HCT116 (cell line): ENCODE results near the gene MEFV. TPM values are rescaled to one million over a fixed set of nuclear protein-coding genes. Genes with fewer than 3 reads are reported as not detected.

ENCODE experiments used
- ATAC-seq: fragments of 200-7000 bp; cut with Tn5 transposase; 2 replicates; pipeline ENCODE4 v1.9.1; 2020; ENCODE audit warnings: mild to moderate bottlenecking, moderate library complexity
- BruUV-seq: library from RNA; stranded (reverse); fragments of 400-500 nt; replicated peaks from 2 replicates; lab custom pipeline; 2021; lab: Mats Ljungman, UMichigan
- CTCF ChIA-PET: fragments of 300-600 bp; sonication (Branson Sonifier 250); formaldehyde crosslinking; loops from one replicate; lab custom pipeline; 2021; ENCODE audit warnings: antibody characterized with exemption; lab: Charles Lee
- POLR2A ChIA-PET: fragments of 300-600, 350-600 bp; sonication (Branson Sonifier 250); formaldehyde crosslinking; loops from one replicate; lab custom pipeline; 2021; ENCODE audit warnings: antibody characterized with exemption; lab: Charles Lee
- RAD21 ChIA-PET, 2 experiments: fragments of 300-600 bp; sonication (Branson Sonifier 250); formaldehyde crosslinking; loops; one replicate each; lab custom pipeline; 2023; ENCODE audit warnings: low total read pairs in 2 of 2; ENCODE audit not compliant: uncharacterized antibody in 2 of 2, unreplicated experiment in 2 of 2, low non-redundant PET in 1 of 2; lab: Charles Lee
- DNase-seq: peaks from one replicate; pipeline ENCODE4 v3.0.0-alpha.2; 2010; ENCODE audit warnings: low read depth, low spot score
- H2AFZ ChIP-seq: fragments of 200-600 bp; shearing (Covaris generic), sonication (generic); 2 replicates; pipeline ENCODE4 v1.6.1; 2017; ENCODE audit warnings: low read depth, mixed run types, mixed read lengths, antibody characterized with exemption, low read length; ENCODE audit not compliant: poor library complexity, severe bottlenecking
- H3K27ac ChIP-seq: 2 replicates; pipeline ENCODE4 v1.5.1; 2012; ENCODE audit warnings: low read depth, low read length
- H3K27me3 ChIP-seq: fragments of 200-600 bp; sonication (generic); 2 replicates; pipeline ENCODE4 v1.6.1; 2016; ENCODE audit warnings: mixed run types, low read length, mixed read lengths; ENCODE audit not compliant: insufficient read depth
- H3K36me3 ChIP-seq, 2 experiments: fragments of 200-500 bp in 1 of 2; fragments of 200-600 bp in 1 of 2; sonication (Bioruptor generic) in 1 of 2; sonication (generic) in 1 of 2; 2 replicates each; pipeline versions ENCODE4 v1.5.1 to v1.6.1; 2014 to 2016; ENCODE audit warnings: low read length in 2 of 2, inconsistent platforms in 1 of 2, mixed read lengths in 1 of 2, mixed run types in 1 of 2; ENCODE audit not compliant: insufficient read depth in 2 of 2, control insufficient read depth in 1 of 2
- H3K4me1 ChIP-seq, 2 experiments: fragments of 200-600 bp in 1 of 2; sonication (generic) in 1 of 2; 2 replicates each; pipeline versions ENCODE4 v1.5.1 to v1.6.1; 2012 to 2017; ENCODE audit warnings: low read length in 2 of 2, inconsistent platforms in 1 of 2, mild to moderate bottlenecking in 1 of 2, mixed read lengths in 1 of 2, mixed run types in 1 of 2, moderate library complexity in 1 of 2; ENCODE audit not compliant: insufficient read depth in 2 of 2, control insufficient read depth in 1 of 2
- H3K4me2 ChIP-seq: fragments of 200-600 bp; sonication (generic); 2 replicates; pipeline ENCODE4 v1.6.1; 2017; ENCODE audit warnings: mixed run types, low read length, mixed read lengths
- H3K4me3 ChIP-seq, 2 experiments: fragments of 200-600 bp in 1 of 2; sonication (generic) in 1 of 2; replicated peaks in 1 of 2; 2 replicates each; pipeline ENCODE4 v1.5.1; 2011 to 2016; ENCODE audit warnings: low read length in 2 of 2, control low read depth in 1 of 2, low read depth in 1 of 2, mild to moderate bottlenecking in 1 of 2, mixed read lengths in 1 of 2, mixed run types in 1 of 2
- H3K79me2 ChIP-seq: fragments of 200-600 bp; sonication (generic); 2 replicates; pipeline ENCODE4 v1.6.1; 2017; ENCODE audit warnings: mild to moderate bottlenecking, mixed run types, low read length, moderate library complexity, mixed read lengths; ENCODE audit not compliant: insufficient read depth
- H3K9ac ChIP-seq: fragments of 200-600 bp; sonication (generic); 2 replicates; pipeline ENCODE4 v1.6.1; 2016; ENCODE audit warnings: low read length, mixed read lengths
- H3K9me2 ChIP-seq: fragments of 200-600 bp; sonication (generic), shearing (Covaris generic); 2 replicates; pipeline ENCODE4 v1.6.1; 2017; ENCODE audit warnings: mixed run types, mild to moderate bottlenecking, moderate library complexity; ENCODE audit not compliant: insufficient read depth
- H3K9me3 ChIP-seq, 2 experiments: fragments of 200-500 bp in 1 of 2; fragments of 200-600 bp in 1 of 2; sonication (Bioruptor generic) in 1 of 2; sonication (generic) in 1 of 2; 2 replicates each; pipeline ENCODE4 v1.6.1; 2014 to 2017; ENCODE audit warnings: low read length in 2 of 2, mixed read lengths in 2 of 2, inconsistent platforms in 1 of 2, low read depth in 1 of 2, mild to moderate bottlenecking in 1 of 2, mixed run types in 1 of 2, moderate library complexity in 1 of 2; ENCODE audit not compliant: control insufficient read depth in 1 of 2, insufficient read depth in 1 of 2
- H4K20me1 ChIP-seq: fragments of 200-600 bp; sonication (generic), shearing (Covaris generic); 2 replicates; pipeline ENCODE4 v1.6.1; 2017; ENCODE audit warnings: mixed run types, mild to moderate bottlenecking, moderate library complexity; ENCODE audit not compliant: insufficient read depth
- CEBPB ChIP-seq: IDR thresholded peaks from 2 replicates; pipeline ENCODE4 v1.6.1; 2012; ENCODE audit warnings: low read depth
- EGR1 ChIP-seq: IDR thresholded peaks from 2 replicates; pipeline ENCODE4 v1.6.1; 2012; ENCODE audit warnings: low read depth
- EZH2phosphoT487 ChIP-seq: fragments of 200-600 bp; IDR thresholded peaks from 2 replicates; pipeline ENCODE4 v1.6.1; 2018; ENCODE audit warnings: antibody characterized with exemption, borderline replicate concordance
- POLR2A ChIP-seq: IDR thresholded peaks from 2 replicates; pipeline ENCODE4 v1.7.0; 2011; ENCODE audit warnings: borderline replicate concordance; ENCODE audit not compliant: insufficient read depth, insufficient read length; ENCODE audit errors: extremely low read depth
- SIN3A ChIP-seq: IDR thresholded peaks from 2 replicates; pipeline ENCODE4 v1.6.1; 2012; ENCODE audit warnings: low read depth
- SP1 ChIP-seq: IDR thresholded peaks from 2 replicates; pipeline ENCODE4 v1.6.1; 2012; ENCODE audit warnings: low read depth
- SRF ChIP-seq: IDR thresholded peaks from 2 replicates; pipeline ENCODE4 v1.6.1; 2012; ENCODE audit warnings: low read depth
- YY1 ChIP-seq: IDR thresholded peaks from 2 replicates; pipeline ENCODE4 v1.6.1; 2011; ENCODE audit warnings: low read length, low read depth, moderate library complexity, mild to moderate bottlenecking; ENCODE audit not compliant: insufficient replicate concordance; ENCODE audit errors: extremely low read depth
- ZFX ChIP-seq: fragments of 450-650 bp; IDR thresholded peaks from 2 replicates; pipeline ENCODE4 v1.6.1; 2017
- intact Hi-C: fragments of 100-400 bp; cut with micrococcal nuclease; formaldehyde crosslinking; loops from 2 replicates; pipeline ENCODE4 v1.10.0; 2022
- total RNA-seq: library from RNA; stranded (reverse); gene quantifications from one replicate; pipeline ENCODE4 v1.2.1, GENCODE V29; 2021; ENCODE audit not compliant: unreplicated experiment
- TF ChIP-seq, protein P1 (sequence below): IDR thresholded peaks from 2 replicates; pipeline ENCODE4 v1.6.1; 2012; ENCODE audit warnings: low read depth
- TF ChIP-seq, protein P2 (sequence below): IDR thresholded peaks from 2 replicates; pipeline ENCODE4 v1.6.1; 2011; ENCODE audit warnings: mild to moderate bottlenecking, low read length, moderate library complexity; ENCODE audit not compliant: insufficient replicate concordance; ENCODE audit errors: extremely low read depth
- TF ChIP-seq, protein P3 (sequence below), 3 experiments: fragments of 200-600 bp in 1 of 3; sonication (generic) in 1 of 3; IDR thresholded peaks in 2 of 3; conservative IDR thresholded peaks in 1 of 3; 2 replicates each; pipeline ENCODE4 v1.5.1; 2012 to 2017; ENCODE audit warnings: low read depth in 2 of 3, low read length in 2 of 3, antibody characterized with exemption in 1 of 3, borderline replicate concordance in 1 of 3, control low read depth in 1 of 3, mild to moderate bottlenecking in 1 of 3, mixed read lengths in 1 of 3, mixed run types in 1 of 3, moderate library complexity in 1 of 3; ENCODE audit not compliant: insufficient read depth in 1 of 3
- TF ChIP-seq, protein P4 (sequence below): IDR thresholded peaks from 2 replicates; pipeline ENCODE4 v1.6.1; 2012

The MEFV gene
- total RNA-seq, 1 experiment from 2014 or later = 0.15 TPM

DNA sequence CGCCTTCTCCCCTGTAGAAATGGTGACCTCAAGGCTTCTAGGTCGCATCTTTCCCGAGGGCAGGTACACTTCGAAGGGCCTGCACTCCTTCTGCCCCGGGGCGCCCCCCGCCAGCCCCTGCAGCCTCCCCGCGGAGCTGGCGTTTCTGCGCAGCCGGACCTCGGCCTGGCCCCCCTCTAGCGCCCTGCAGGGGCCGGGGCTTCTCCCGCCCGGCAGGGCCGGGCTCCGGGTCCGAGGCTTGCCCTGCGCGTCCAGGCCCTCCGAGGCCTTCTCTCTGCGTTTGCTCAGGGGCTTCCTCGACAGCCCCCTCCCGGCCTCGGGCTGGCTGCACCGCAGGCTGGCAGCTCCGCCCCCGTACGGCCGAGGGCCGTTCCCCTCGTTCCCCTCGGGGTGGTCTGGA is 2.1 kb downstream of the MEFV start:
- Histone ChIP-seq H3K36me3 (no peaks in the 10 kb centered on the region), H3K79me2 (no peaks in the 10 kb centered on the region), H4K20me1 (no peaks in the 10 kb centered on the region), H3K4me1 (peaks cover 0 to 5% of the 10 kb centered on the region in 2 experiments; a peak in 1 of 4 replicates), H3K9ac (no peak overlapping the region), H3K9me2 (no peaks in the 10 kb centered on the region), H3K27me3 (no peaks in the 10 kb centered on the region), H3K9me3 (no peaks in the 10 kb centered on the region), H2AFZ (no peak overlapping the region), H3K4me3 (no peak overlapping the region), H3K4me2 (no peak overlapping the region), H3K27ac (no peak overlapping the region)
- RAD21 ChIA-PET = no interaction called here
- intact Hi-C loops = no loop called here
- CTCF ChIA-PET = no interaction called here
- POLR2A ChIA-PET = no interaction called here
- DNase-seq (no peak), ATAC-seq (no peak)
- TF ChIP-seq, protein P1, sequence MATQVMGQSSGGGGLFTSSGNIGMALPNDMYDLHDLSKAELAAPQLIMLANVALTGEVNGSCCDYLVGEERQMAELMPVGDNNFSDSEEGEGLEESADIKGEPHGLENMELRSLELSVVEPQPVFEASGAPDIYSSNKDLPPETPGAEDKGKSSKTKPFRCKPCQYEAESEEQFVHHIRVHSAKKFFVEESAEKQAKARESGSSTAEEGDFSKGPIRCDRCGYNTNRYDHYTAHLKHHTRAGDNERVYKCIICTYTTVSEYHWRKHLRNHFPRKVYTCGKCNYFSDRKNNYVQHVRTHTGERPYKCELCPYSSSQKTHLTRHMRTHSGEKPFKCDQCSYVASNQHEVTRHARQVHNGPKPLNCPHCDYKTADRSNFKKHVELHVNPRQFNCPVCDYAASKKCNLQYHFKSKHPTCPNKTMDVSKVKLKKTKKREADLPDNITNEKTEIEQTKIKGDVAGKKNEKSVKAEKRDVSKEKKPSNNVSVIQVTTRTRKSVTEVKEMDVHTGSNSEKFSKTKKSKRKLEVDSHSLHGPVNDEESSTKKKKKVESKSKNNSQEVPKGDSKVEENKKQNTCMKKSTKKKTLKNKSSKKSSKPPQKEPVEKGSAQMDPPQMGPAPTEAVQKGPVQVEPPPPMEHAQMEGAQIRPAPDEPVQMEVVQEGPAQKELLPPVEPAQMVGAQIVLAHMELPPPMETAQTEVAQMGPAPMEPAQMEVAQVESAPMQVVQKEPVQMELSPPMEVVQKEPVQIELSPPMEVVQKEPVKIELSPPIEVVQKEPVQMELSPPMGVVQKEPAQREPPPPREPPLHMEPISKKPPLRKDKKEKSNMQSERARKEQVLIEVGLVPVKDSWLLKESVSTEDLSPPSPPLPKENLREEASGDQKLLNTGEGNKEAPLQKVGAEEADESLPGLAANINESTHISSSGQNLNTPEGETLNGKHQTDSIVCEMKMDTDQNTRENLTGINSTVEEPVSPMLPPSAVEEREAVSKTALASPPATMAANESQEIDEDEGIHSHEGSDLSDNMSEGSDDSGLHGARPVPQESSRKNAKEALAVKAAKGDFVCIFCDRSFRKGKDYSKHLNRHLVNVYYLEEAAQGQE = no peak
- TF ChIP-seq POLR2A (no peak), ZFX (no peak), EZH2phosphoT487 (no peak), SP1 (no peak), CEBPB (no peak), SIN3A (no peak), SRF (no peak), EGR1 (no peak), YY1 (no peak)
- TF ChIP-seq, protein P2, sequence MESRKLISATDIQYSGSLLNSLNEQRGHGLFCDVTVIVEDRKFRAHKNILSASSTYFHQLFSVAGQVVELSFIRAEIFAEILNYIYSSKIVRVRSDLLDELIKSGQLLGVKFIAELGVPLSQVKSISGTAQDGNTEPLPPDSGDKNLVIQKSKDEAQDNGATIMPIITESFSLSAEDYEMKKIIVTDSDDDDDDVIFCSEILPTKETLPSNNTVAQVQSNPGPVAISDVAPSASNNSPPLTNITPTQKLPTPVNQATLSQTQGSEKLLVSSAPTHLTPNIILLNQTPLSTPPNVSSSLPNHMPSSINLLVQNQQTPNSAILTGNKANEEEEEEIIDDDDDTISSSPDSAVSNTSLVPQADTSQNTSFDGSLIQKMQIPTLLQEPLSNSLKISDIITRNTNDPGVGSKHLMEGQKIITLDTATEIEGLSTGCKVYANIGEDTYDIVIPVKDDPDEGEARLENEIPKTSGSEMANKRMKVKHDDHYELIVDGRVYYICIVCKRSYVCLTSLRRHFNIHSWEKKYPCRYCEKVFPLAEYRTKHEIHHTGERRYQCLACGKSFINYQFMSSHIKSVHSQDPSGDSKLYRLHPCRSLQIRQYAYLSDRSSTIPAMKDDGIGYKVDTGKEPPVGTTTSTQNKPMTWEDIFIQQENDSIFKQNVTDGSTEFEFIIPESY = no peak
- TF ChIP-seq, protein P3, sequence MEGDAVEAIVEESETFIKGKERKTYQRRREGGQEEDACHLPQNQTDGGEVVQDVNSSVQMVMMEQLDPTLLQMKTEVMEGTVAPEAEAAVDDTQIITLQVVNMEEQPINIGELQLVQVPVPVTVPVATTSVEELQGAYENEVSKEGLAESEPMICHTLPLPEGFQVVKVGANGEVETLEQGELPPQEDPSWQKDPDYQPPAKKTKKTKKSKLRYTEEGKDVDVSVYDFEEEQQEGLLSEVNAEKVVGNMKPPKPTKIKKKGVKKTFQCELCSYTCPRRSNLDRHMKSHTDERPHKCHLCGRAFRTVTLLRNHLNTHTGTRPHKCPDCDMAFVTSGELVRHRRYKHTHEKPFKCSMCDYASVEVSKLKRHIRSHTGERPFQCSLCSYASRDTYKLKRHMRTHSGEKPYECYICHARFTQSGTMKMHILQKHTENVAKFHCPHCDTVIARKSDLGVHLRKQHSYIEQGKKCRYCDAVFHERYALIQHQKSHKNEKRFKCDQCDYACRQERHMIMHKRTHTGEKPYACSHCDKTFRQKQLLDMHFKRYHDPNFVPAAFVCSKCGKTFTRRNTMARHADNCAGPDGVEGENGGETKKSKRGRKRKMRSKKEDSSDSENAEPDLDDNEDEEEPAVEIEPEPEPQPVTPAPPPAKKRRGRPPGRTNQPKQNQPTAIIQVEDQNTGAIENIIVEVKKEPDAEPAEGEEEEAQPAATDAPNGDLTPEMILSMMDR (IDR thresholded peaks at IDR 0.05 in 2 of 3, conservative IDR thresholded peaks at IDR 0.05 in 1 of 3; ENCODE audit: borderline replicate concordance in 1 of 3, insufficient read depth in 1 of 3, low read depth in 2 of 3, low read length in 2 of 3) = no peak
- TF ChIP-seq, protein P4, sequence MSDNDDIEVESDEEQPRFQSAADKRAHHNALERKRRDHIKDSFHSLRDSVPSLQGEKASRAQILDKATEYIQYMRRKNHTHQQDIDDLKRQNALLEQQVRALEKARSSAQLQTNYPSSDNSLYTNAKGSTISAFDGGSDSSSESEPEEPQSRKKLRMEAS = no peak
- BruUV-seq = no TSS peak
